HG03342 (cell line): ENCODE measurements around the gene CUEDC1.
"Not testable (repeated sequence)": the region's sequence is repeated elsewhere in the genome, so short reads cannot be mapped to it uniquely, and the experiment has no call there.

Experiments
- ATAC-seq: cut with Tn5 transposase; IDR thresholded peaks from one replicate; pipeline ENCODE4 v1.9.1; 2021; ENCODE audit warnings: mild to moderate bottlenecking, moderate library complexity; ENCODE audit not compliant: unreplicated experiment

Gene CUEDC1

GRCh38 chr17:57959929-57960328 is 4.7 kb upstream of the CUEDC1 start:
- ATAC-seq = no peak

- not testable (repeated sequence) for ATAC-seq
Measured at GRCh38 chr17:57958391-57958790, 3.2 kb upstream of the CUEDC1 start.

DNA sequence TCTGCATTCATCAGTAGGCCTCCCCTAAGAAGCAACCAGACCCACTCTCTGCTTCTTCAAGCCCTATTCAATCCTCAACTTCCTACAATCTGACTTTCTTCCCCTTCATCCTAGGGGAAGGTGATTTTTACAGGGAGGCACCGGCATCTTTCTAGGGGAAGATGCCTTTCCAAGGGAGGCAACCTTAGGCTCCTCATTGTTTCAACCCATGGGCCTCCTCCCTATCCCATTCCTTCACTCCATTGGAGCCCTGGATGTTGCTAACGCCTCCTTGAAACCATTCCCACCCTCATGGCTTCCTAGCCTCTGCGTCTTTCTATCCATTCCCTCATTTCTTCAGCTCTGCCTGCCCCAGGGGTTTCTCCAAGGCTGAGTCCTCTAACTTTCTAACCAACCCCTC is 2.7 kb upstream of the CUEDC1 start:
- no peak for ATAC-seq

DNA sequence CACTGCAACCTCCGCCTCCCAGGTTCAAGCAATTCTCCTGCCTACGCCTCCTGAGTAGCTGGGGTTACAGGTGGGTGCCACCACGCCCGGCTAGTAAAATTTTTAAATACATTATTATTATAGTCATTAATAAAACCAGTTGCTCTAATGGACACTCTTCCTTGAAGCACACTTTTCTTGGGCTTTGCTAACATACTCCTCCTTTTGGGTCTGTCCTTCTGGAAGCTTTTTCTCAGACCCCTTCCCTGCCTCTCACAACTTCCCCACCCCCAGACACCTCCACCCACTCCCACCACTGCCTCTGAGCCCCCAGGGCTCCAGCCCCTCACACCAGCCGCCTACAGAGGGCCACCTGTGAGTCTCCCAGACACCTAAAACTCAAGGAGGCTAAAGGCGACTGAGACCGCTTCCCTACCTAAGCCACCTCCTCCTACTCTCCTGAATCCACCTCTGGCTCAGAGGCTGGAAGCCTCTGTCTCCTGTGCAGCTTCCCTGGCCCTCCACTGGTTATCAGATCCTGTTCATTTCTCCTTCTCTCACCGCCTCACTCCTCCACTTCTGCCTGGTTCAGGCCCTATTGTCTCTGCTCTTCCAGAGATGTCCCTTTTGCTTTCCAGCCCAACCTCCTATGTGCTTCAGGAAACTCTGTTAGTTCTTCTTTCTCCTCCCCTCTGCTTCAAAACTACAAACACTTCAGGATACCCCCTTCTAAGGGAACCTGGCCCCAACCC is 2.1 kb upstream of the CUEDC1 start:
- ATAC-seq = no peak

DNA sequence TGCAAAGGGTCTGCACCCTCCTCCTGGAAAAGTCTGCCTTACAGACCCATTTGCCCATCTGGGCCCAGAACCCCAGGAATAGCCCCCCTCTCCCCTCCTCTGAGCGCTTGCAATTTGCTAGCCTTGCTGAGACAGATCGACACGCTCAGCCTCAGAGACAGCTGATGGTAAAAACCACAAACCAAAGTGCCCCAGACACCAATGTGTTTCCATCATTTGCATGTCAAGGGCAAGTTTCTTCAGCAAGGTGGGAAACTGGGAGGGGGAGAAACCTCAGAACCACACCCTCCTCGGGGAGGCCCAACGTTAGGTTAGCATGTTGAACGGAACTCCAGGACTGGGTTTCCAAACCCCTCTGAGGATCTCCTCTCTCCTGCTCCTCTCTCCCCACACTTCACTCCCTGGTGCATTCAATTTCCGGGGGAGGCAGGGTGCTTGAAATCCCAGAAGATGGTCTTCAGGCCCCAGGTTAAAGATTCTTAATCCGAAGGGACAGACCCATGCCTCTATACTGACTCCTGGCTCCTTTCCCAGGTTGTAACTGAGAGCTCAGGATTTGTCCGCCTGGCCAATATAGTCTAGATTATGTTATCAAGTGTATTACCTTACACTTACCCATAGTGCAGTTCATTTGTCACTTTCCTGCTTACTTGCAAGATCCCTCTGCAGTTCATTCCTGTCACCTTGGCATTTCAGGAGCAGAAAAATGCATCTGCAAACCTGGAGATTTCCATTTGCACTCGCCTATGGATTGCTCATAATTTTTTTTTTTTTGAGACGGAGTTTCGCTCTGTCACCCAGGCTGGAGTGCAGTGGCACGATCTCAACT is 1.3 kb upstream of the CUEDC1 start:
- peak; percentile 61 for ATAC-seq

- ATAC-seq = no peak
Measured at GRCh38 chr17:57954397-57955182, 622 bp downstream of the CUEDC1 start.

DNA sequence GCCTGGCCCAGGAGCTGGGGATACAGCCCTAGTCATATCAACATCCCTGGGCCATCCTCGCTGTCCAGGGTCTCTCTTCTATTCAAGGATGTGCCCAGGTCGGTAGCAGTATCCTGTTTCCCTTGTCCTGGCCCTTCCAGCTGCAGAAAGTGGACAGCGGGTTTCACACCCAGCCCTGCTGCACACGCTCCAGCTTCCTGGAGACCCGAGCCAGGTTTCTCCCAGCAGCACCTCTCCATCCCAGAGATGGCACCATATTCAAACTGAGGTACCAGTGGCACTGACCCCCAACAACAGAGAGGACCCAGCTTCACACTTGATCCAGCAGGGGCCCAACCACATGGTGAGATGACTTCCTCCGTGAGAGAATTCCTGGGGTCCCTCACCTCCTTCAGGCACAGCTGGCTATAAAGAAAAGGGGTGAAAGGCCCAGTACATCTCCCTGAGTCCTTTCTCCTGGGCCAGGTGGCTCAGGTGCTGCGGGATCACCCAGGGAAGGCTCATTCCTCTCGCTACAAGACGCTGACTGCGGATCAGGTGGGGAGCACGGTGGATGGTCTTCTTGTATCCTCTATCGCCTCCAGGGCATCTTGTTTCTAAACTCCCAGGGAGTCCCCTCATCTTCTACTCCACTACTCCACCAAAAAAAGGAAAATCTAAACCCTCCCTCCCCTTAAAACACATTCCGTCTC is 1.4 kb downstream of the CUEDC1 start:
- ATAC-seq = no peak

DNA sequence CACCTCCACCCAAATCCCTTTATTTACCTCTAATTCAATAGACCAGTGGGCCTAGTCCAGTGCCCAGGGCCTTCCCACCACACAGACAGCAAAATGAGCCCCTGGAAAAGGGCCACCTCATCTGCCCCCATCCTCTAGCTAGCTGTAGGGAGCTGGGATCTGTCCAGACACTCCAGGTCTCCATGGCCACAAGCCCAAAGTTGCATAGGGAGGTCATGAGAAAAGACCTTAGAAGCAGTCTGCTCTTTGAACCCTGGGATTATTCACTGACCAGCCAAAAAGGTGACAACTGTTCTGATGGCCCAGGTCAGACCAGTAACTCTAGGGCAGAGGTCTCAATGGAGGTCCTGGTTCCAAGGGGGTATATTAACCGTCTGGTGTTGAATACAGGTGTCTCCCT is 2.0 kb downstream of the CUEDC1 start:
- no peak for ATAC-seq

GRCh38 chr17:57949649-57950048 is 5.6 kb downstream of the CUEDC1 start:
- no peak for ATAC-seq

- ATAC-seq = no peak
Measured at GRCh38 chr17:57948555-57949420, 6.4 kb downstream of the CUEDC1 start.

DNA sequence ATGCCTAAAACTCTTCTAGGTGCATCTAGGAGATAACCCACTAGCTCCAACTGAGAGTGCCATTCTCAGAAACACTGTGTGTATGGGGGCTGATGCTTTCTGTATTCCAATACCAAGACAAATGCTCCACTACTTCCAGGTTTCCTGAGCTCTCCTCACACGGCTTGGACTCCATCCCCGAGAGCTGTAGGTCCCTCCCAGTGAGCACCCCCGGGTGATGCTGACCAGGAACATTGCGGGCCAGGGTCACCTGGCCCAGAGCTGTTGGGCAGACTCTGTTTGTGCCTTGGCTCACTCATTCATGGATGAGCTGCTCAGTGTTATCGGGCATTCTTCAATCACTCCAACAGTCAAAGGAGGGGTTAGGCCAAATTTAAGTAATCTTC is 7.0 kb downstream of the CUEDC1 start:
- no peak for ATAC-seq

GRCh38 chr17:57947369-57947768 is 7.8 kb downstream of the CUEDC1 start:
- ATAC-seq = no peak

GRCh38 chr17:57946798-57947358 is 8.3 kb downstream of the CUEDC1 start:
- peak; percentile 91 for ATAC-seq

DNA sequence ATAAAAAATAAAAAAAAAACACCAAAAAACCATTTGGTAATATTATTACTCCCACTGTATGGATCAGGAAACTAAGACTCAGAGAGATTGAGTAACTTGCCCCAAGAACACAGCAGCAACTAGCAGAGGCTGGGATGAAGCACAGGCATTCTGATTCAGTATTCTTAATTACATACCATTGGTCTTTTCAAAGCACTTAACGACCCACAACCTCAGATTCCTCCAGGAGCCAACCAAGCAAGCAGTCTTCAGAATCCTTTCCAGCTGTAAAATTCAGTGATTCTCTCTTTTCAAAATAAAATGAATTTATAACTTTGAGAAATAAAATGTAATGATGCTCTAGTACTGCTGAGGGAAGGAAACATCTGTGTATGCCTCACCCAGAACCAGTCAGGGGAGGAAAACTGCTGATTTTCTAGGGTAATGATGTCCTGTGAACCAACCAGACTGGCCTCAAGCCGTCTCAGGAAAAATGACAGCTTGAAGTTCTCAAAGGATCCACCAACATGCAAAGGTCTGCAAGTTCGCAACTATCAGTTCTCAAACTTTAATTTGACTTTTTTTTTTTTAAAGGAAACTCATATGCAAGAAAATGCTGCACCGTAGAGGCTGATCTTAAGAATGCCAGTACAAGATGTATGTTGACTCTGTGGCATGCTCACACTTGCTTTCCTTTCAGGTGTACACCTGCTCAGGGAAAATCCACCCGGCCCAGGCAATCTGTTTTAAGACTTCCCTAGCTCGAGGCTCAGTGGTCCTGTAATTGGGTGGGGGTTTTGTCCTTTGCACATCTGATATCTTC is 9.0 kb downstream of the CUEDC1 start:
- peak; percentile 11 for ATAC-seq

DNA sequence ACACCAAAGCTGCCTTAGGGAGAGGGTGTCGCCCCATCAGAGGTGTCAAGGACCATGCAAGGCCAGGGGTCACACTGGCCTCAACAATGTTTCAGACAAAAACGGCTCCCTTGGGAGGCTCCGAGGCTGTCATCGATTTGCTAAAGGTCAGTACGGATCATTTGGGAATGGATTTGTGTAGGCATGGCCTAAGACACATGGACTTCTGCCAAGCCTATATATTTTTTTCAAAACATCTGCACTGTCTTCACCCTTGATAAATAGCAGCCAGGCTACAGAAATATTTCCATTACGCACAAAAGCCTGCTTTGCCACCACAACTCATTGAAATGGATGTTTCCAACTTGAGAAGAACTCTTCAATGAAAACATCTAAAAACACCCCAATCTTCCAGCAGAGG is 10.3 kb downstream of the CUEDC1 start:
- no peak for ATAC-seq

DNA sequence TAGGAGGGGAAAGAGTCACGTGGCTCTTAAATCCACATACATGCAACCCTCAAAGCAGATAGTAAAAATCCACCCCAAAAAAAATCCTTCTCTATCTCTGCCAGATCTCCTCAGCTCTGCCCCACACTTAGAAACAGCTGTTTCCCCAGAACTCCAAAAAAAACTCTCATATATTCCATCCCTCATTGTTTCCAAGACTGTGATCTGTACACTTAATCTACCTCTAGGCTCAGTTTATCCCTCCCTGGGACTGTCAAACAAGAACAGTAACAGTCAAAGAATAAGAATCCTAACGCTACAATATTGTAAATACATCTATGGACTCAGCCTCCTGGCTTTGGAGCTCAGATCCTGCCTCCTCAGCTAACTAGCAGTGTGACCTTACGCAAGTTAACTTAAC is 11.6 kb downstream of the CUEDC1 start:
- no peak for ATAC-seq

- no peak for ATAC-seq
Measured at GRCh38 chr17:57943140-57943539, 12.1 kb downstream of the CUEDC1 start.

DNA sequence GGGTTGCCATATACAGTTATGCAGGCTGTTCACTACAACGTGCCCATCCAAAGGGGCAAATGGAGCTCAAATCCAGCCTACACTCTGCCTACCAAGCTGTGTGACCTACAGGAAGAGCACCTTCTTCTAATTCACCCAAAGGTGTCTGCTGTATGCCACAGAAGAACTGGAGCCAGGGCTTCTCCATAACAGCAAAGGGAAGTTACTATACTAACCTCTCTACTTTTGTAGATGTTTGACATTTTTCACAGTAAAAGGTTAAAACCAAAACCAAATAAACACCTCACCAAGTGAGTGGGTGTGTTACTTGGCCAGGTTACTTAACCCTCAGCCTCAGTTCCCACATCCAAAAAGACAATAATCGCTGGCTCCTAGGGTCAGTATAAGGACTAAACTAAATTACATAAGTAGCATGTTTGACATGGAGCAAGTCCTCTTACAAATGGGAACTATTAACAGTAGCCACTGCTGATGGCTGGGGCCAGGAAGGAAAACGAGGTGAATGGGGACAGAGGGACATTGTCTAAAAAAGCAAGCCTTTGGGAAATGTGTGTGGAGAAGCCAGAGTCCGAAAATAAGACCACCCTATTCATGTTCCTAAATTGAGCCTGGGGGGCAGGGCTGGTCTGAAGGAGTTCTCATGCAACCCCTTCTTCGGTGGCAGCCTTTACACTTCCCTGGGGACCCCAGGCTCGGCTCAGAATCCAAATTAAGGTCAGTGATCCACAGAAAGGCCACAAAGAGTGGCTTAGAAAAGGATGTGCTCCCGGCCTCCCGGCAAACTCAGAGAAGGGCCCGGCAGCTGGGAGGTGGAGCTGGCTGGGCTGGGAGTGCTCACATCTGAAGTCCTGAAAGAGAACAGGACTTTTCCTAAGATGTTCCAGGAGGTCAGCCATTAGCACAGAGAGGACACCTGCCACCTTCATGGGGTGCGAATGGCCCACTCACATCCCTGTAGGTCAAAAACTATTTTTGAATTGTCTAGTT is 13.5 kb downstream of the CUEDC1 start:
- ATAC-seq = no peak
